Liver (tissue), 9 donors: ENCODE data around the gene FKBP9. TPM values are rescaled to one million over a fixed set of nuclear protein-coding genes. Genes with fewer than 3 reads are reported as not detected.
"Not testable (repeated sequence)": the region's sequence is repeated elsewhere in the genome, so short reads cannot be mapped to it uniquely, and the experiment has no call there.

Experiments
- DNase-seq: peaks from one replicate; pipeline ENCODE4 v3.0.0-alpha.2; 2017; ENCODE audit warnings: low spot score
- H3K27ac ChIP-seq, 2 donors: one replicate each; pipeline ENCODE4 v1.7.0; 2013; ENCODE audit warnings: inconsistent platforms in 2 of 2, low read length in 2 of 2, control low read depth in 1 of 2, low read depth in 1 of 2, mild to moderate bottlenecking in 1 of 2
- H3K27me3 ChIP-seq, 4 donors: one replicate each; pipeline versions ENCODE4 v1.6.1 to v1.7.0; 2013; ENCODE audit warnings: low read length in 3 of 4, inconsistent platforms in 1 of 4, mild to moderate bottlenecking in 1 of 4, moderate library complexity in 1 of 4; ENCODE audit not compliant: control insufficient read depth in 4 of 4, insufficient read depth in 4 of 4
- H3K36me3 ChIP-seq, 4 donors: one replicate each; pipeline versions ENCODE4 v1.6.1 to v1.7.0; 2013; ENCODE audit warnings: low read length in 3 of 4, mild to moderate bottlenecking in 3 of 4, low read depth in 1 of 4, moderate library complexity in 1 of 4; ENCODE audit not compliant: control insufficient read depth in 4 of 4, insufficient read depth in 3 of 4
- H3K4me1 ChIP-seq, 4 donors: one replicate each; pipeline versions ENCODE4 v1.6.1 to v1.7.0; 2013; ENCODE audit warnings: low read length in 3 of 4, mild to moderate bottlenecking in 3 of 4, moderate library complexity in 1 of 4; ENCODE audit not compliant: control insufficient read depth in 4 of 4, insufficient read depth in 4 of 4
- H3K4me3 ChIP-seq, 3 donors: one replicate each; pipeline versions ENCODE4 v1.6.1 to v1.7.0; 2013; ENCODE audit warnings: low read length in 3 of 3, control low read depth in 1 of 3, low read depth in 1 of 3, mild to moderate bottlenecking in 1 of 3
- H3K9ac ChIP-seq, 2 donors: one replicate each; pipeline ENCODE4 v1.7.0; 2013; ENCODE audit warnings: low read length in 2 of 2, mild to moderate bottlenecking in 2 of 2, moderate library complexity in 2 of 2, control low read depth in 1 of 2, low read depth in 1 of 2
- H3K9me3 ChIP-seq, 4 donors: one replicate each; pipeline versions ENCODE4 v1.6.1 to v1.7.0; 2013; ENCODE audit warnings: low read length in 3 of 4; ENCODE audit not compliant: control insufficient read depth in 4 of 4
- ATF3 ChIP-seq: IDR thresholded peaks from 2 replicates; pipeline ENCODE4 v1.6.1; 2016; ENCODE audit warnings: antibody characterized with exemption
- CTCF ChIP-seq: fragments of 150-350 bp; IDR thresholded peaks from 2 replicates; pipeline ENCODE4 v1.5.1; 2017; ENCODE audit warnings: improper control_type of control experiment, low read depth, low read length; ENCODE audit not compliant: missing input control
- EGR1 ChIP-seq, 2 donors: IDR thresholded peaks; 2 replicates each; pipeline ENCODE4 v1.6.1; 2016 to 2018; ENCODE audit warnings: antibody characterized with exemption in 2 of 2, low read depth in 2 of 2
- FOXA1 ChIP-seq: IDR thresholded peaks from 2 replicates; pipeline ENCODE4 v1.6.1; 2016; ENCODE audit warnings: antibody characterized with exemption
- FOXA2 ChIP-seq: IDR thresholded peaks from 2 replicates; pipeline ENCODE4 v1.6.1; 2016; ENCODE audit warnings: antibody characterized with exemption
- GABPA ChIP-seq, 2 donors: IDR thresholded peaks in 1 of 2; conservative IDR thresholded peaks in 1 of 2; 2 replicates each; pipeline ENCODE4 v1.6.1; 2016; ENCODE audit warnings: antibody characterized with exemption in 2 of 2, mild to moderate bottlenecking in 1 of 2, moderate library complexity in 1 of 2
- HNF4A ChIP-seq, 2 donors: conservative IDR thresholded peaks; 2 replicates each; pipeline ENCODE4 v1.6.1; 2016; ENCODE audit warnings: antibody characterized with exemption in 2 of 2, mild to moderate bottlenecking in 2 of 2
- HNF4G ChIP-seq: IDR thresholded peaks from 2 replicates; pipeline ENCODE4 v1.6.1; 2016; ENCODE audit warnings: antibody characterized with exemption
- JUND ChIP-seq, 2 donors: IDR thresholded peaks; 2 replicates each; pipeline ENCODE4 v1.6.1; 2016; ENCODE audit warnings: antibody characterized with exemption in 2 of 2
- MAX ChIP-seq: IDR thresholded peaks from 2 replicates; pipeline ENCODE4 v1.6.1; 2016; ENCODE audit warnings: antibody characterized with exemption
- NR2F2 ChIP-seq: IDR thresholded peaks from 2 replicates; pipeline ENCODE4 v1.6.1; 2016; ENCODE audit warnings: antibody characterized with exemption
- RAD21 ChIP-seq, 2 donors: IDR thresholded peaks; 2 replicates each; pipeline ENCODE4 v1.6.1; 2016; ENCODE audit warnings: antibody characterized with exemption in 2 of 2, mild to moderate bottlenecking in 2 of 2
- REST ChIP-seq: IDR thresholded peaks from 2 replicates; pipeline ENCODE4 v1.6.1; 2016; ENCODE audit warnings: antibody characterized with exemption, mild to moderate bottlenecking
- RXRA ChIP-seq, 2 donors: IDR thresholded peaks; 2 replicates each; pipeline ENCODE4 v1.6.1; 2017 to 2018; ENCODE audit warnings: antibody characterized with exemption in 2 of 2, mild to moderate bottlenecking in 1 of 2
- SP1 ChIP-seq: IDR thresholded peaks from 2 replicates; pipeline ENCODE4 v1.6.1; 2018; ENCODE audit warnings: antibody characterized with exemption, mild to moderate bottlenecking
- TAF1 ChIP-seq: conservative IDR thresholded peaks from 2 replicates; pipeline ENCODE4 v1.6.1; 2016; ENCODE audit warnings: antibody characterized with exemption, mild to moderate bottlenecking
- YY1 ChIP-seq: IDR thresholded peaks from 2 replicates; pipeline ENCODE4 v1.6.1; 2016; ENCODE audit warnings: antibody characterized with exemption, mild to moderate bottlenecking
- ZBTB33 ChIP-seq: IDR thresholded peaks from 2 replicates; pipeline ENCODE4 v1.6.1; 2016; ENCODE audit warnings: antibody characterized with exemption
- WGBS: extraction: QIAGEN DNeasy Blood & Tissue Kit; methylation state at CpG from one replicate; pipeline ENCODE4 v1.1.7; 2013; 5-methylcytosine and 5-hydroxymethylcytosine counted together
- polyA plus RNA-seq, 2 donors: library from polyadenylated mRNA; stranded (reverse) in 1 of 2; unstranded in 1 of 2; fragments of 200-250 nt in 1 of 2; fragments of >200 nt in 1 of 2; fragmentation: Nextera tagmentation in 1 of 2; extraction: Ambion mirVana in 1 of 2; gene quantifications; one replicate each; pipeline versions ENCODE4 v1.2.1 to v1.2.3, GENCODE V29; 2013 to 2015
- total RNA-seq, 2 donors: library from RNA; depleted of rRNA; stranded (reverse); fragments of >200 nt; gene quantifications; one replicate each; pipeline ENCODE4 v1.2.3, GENCODE V29; 2014
- donor health status: healthy.
- donor health status: healthy.
- donor health status: healthy.
- donor health status: healthy.
- donor health status: healthy.

The FKBP9 gene
- total and polyA plus RNA-seq, 4 donors = 13.7 to 44.8 (median 20.2) TPM

GRCh38 chr7:32952876-32953275, 4.4 kb upstream of the FKBP9 start (continued):
- TF ChIP-seq ZBTB33 (no peak), TAF1 (no peak), GABPA (IDR thresholded peaks at IDR 0.05 in 1 of 2, conservative IDR thresholded peaks at IDR 0.05 in 1 of 2) (no peak)

GRCh38 chr7:32958046-32959025, 1.1 kb downstream of the FKBP9 start:
- WGBS = 61% methylated on average over 26 of the region's 26 CpGs
- Histone ChIP-seq H3K4me3 (peak overlapping the region; percentile 84 to 91 (median 86)), H3K36me3 (no peaks in the 10 kb centered on the region), H3K9me3 (no peaks in the 10 kb centered on the region), H3K4me1 (peaks cover 0 to 15% (median 5%) of the 10 kb centered on the region in 4 donors), H3K27me3 (no peaks in the 10 kb centered on the region), H3K9ac (peak overlapping the region; percentile 71 to 72), H3K27ac (peak overlapping the region; percentile 6 to 57)
- TF ChIP-seq MAX = no peak
- no peak for TF ChIP-seq RAD21 (IDR thresholded peaks at IDR 0.05)
- TF ChIP-seq FOXA1 = no peak
- no peak for TF ChIP-seq JUND (IDR thresholded peaks at IDR 0.05)
- no peak for TF ChIP-seq SP1
- TF ChIP-seq HNF4A (conservative IDR thresholded peaks at IDR 0.05) = no peak
- TF ChIP-seq HNF4G = no peak
- TF ChIP-seq YY1 = no peak
- TF ChIP-seq NR2F2 = no peak
- TF ChIP-seq CTCF = no peak
- TF ChIP-seq REST = no peak
- TF ChIP-seq TAF1 = no peak
- no peak for TF ChIP-seq EGR1 (IDR thresholded peaks at IDR 0.05; ENCODE audit: low read depth in 2 of 2)
- TF ChIP-seq ATF3 = no peak
- no peak for TF ChIP-seq FOXA2
- no peak for TF ChIP-seq ZBTB33
- TF ChIP-seq RXRA (IDR thresholded peaks at IDR 0.05) = no peak
- no peak for DNase-seq

- WGBS = 82% methylated on average over 5 of the region's 5 CpGs
- DNase-seq, H3K9me3 ChIP-seq: not testable (repeated sequence)
These were observed 6.7 kb downstream of the FKBP9 start for GRCh38 chr7:32963880-32964301.

More at GRCh38 chr7:32963880-32964301, 6.7 kb downstream of the FKBP9 start:
- H3K4me1 ChIP-seq, H3K27me3 ChIP-seq, H3K27ac ChIP-seq, H3K9ac ChIP-seq, H3K4me3 ChIP-seq, H3K36me3 ChIP-seq: not testable (repeated sequence)
